ENCODE results near the gene SLC26A2. TPM values are rescaled to one million over a fixed set of nuclear protein-coding genes. Genes with fewer than 3 reads are reported as not detected.

SLC26A2 gene
- total RNA-seq, 1 donor from 2014 or later: 18.9 TPM

DNA sequence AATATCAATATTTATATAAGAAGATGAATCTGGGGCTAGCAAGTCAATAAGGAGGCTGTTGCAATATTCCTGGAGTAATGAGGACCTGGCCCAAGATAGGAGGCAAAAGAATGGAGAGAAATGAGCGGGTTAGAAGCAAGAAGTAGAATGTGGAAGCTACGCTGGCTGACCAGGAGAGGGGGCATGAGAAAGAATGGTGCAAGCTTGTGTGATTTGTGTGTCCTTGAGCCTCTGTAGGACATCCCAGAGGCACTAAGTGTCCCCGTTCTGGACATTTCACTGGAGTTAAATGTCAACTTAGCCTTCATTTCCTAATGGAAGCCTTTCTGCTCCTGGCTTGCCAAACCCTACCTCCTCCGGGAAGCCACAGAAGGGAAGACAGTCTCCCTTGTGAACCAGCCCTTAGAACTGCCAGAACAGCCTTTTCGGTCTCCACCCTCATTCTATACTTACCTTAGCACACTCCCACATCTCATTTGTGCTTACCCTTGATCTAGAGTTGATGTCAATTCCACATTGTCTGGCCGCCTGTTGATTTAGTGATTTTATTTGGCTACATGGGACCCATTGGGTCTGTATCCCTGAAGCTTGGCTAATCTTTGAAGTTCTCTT is 9.3 kb upstream of the SLC26A2 start:
- Histone ChIP-seq H3K4me3 (no peak overlapping the region), H3K4me1 (no peaks in the 10 kb centered on the region), H3K9me3 (no peaks in the 10 kb centered on the region), H3K36me3 (no peaks in the 10 kb centered on the region), H3K27me3 (no peaks in the 10 kb centered on the region), H3K27ac (no peak overlapping the region)
- DNase-seq (no peak), ATAC-seq (no peak)
- intact Hi-C loops (cut with DNase I): no loop called here
- TF ChIP-seq, protein P1, sequence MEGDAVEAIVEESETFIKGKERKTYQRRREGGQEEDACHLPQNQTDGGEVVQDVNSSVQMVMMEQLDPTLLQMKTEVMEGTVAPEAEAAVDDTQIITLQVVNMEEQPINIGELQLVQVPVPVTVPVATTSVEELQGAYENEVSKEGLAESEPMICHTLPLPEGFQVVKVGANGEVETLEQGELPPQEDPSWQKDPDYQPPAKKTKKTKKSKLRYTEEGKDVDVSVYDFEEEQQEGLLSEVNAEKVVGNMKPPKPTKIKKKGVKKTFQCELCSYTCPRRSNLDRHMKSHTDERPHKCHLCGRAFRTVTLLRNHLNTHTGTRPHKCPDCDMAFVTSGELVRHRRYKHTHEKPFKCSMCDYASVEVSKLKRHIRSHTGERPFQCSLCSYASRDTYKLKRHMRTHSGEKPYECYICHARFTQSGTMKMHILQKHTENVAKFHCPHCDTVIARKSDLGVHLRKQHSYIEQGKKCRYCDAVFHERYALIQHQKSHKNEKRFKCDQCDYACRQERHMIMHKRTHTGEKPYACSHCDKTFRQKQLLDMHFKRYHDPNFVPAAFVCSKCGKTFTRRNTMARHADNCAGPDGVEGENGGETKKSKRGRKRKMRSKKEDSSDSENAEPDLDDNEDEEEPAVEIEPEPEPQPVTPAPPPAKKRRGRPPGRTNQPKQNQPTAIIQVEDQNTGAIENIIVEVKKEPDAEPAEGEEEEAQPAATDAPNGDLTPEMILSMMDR (IDR thresholded peaks at IDR 0.05): no peak

DNA sequence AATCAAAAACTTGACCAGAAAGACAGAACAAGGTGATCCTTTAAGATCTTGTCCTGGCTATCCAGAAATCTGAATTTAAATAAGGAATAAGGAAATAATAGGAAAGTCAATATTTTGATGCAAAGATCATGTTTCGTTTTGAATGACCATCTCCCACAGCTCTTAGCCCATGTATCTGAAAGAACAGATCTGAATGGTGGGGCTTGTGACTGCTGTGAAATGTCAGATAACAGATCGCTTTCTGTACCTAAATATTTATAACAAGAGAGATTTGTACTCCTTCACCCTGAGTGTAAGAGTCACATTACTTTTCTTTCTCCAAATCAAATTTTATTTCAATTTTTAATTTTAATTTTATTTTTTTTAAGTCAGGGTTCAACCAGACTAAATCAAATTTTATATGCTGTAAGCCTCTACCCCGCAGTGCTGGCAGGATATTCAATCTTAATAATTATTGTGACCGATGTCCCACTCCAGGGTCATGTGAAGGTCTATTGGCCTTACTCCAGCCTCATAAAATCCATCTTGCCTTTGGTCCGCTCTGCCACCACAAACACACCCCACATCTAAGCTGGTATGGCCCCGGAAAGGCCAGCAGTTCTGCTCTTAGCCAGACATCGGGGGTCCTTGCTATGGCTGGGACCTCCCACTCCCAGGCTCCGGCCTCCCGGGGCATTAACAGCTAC is 7.0 kb upstream of the SLC26A2 start:
- H3K27ac ChIP-seq: no peak overlapping the region
- TF ChIP-seq, protein P1 (IDR thresholded peaks at IDR 0.05): no peak
- no peaks in the 10 kb centered on the region for H3K4me1 ChIP-seq
- no peak for ATAC-seq
- intact Hi-C loops (cut with DNase I): no loop called here
- H3K36me3 ChIP-seq: no peaks in the 10 kb centered on the region
- no peaks in the 10 kb centered on the region for H3K9me3 ChIP-seq
- H3K4me3 ChIP-seq: no peak overlapping the region
- no peaks in the 10 kb centered on the region for H3K27me3 ChIP-seq
- DNase-seq: no peak

DNA sequence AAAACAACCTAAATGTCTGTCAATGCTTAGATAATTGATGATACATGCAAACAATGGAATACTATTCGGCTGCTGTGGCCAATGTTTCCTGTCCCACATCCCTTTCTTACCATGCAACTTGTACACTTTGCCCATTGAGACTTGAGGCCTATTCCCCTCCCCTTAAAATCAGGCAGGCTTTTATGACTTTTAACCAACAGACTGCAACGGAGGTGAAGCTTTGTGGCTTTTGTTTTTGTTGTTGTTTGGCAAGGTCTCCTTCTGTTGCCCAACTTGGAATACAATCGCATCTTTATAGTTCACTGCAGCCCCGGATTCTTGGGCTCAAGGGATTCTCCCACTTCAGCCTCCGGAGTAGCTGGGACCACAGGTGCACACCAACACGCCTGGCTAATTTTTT is 5.8 kb upstream of the SLC26A2 start:
- Histone ChIP-seq H3K27ac (no peak overlapping the region), H3K4me3 (no peak overlapping the region), H3K9me3 (no peaks in the 10 kb centered on the region), H3K27me3 (no peaks in the 10 kb centered on the region), H3K4me1 (peaks cover 2% of the 10 kb centered on the region), H3K36me3 (no peaks in the 10 kb centered on the region)
- DNase-seq (no peak), ATAC-seq (no peak)
- intact Hi-C loops (cut with DNase I): no loop called here
- TF ChIP-seq, protein P1 (IDR thresholded peaks at IDR 0.05): no peak

DNA sequence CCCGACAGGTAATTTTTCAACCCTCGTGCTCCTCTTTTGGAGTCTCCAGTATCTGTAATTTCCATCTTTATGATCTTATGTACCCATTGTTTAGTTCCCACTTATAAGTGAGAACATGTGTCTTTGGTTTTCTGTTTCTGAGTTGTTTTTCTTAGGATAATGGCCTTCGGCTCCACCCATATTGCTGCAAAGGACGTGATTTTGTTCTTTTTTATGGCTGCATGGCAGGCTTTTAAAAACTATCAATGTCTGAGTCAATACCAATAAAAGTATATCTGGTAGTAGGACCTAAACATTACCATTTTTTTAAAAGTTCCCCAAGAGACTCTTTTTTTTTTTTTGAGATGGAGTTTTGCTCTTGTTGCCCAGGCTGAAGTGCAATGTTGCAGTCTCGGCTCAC is 3.9 kb upstream of the SLC26A2 start:
- Histone ChIP-seq H3K4me3 (no peak overlapping the region), H3K36me3 (no peaks in the 10 kb centered on the region), H3K27ac (no peak overlapping the region), H3K4me1 (peaks cover 10% of the 10 kb centered on the region), H3K27me3 (no peaks in the 10 kb centered on the region), H3K9me3 (no peaks in the 10 kb centered on the region)
- TF ChIP-seq, protein P1 (IDR thresholded peaks at IDR 0.05): no peak
- ATAC-seq (no peak), DNase-seq (no peak)
- intact Hi-C loops (cut with DNase I): no loop called here

DNA sequence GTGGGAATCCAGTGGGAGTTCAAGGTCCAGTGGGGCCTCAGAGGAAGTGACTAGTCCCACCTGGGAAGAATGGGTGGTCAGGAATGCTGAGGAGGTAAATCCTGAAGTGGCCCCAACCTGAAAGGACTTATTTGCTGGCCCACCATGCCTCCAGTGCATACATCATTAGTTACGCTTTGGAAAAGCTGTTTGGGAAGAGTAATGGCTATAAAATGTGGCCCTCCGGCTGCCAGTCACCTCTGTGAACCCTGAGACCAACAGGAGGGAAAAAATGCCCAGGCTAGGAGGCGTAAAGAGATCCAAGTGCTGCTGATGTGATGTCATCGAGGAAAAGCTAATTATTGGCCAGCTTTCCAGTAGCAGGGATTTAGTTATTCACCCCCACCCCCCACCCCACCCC is 2.7 kb upstream of the SLC26A2 start:
- TF ChIP-seq, protein P1 (IDR thresholded peaks at IDR 0.05): no peak

More for the DNA sequence above, 2.7 kb upstream of the SLC26A2 start:
- H3K9me3 ChIP-seq: no peaks in the 10 kb centered on the region
- ATAC-seq (no peak), DNase-seq (no peak)
- H3K4me1 ChIP-seq: peaks cover 10% of the 10 kb centered on the region
- H3K4me3 ChIP-seq: no peak overlapping the region
- no peak overlapping the region for H3K27ac ChIP-seq
- no peaks in the 10 kb centered on the region for H3K27me3 ChIP-seq
- H3K36me3 ChIP-seq: no peaks in the 10 kb centered on the region
- intact Hi-C loops (cut with DNase I): no loop called here

Data from upper lobe of right lung (tissue), 1 donor.